H9 (cell line): Measurements from ENCODE around the gene TSPAN17. TPM values are rescaled to one million over a fixed set of nuclear protein-coding genes. Genes with fewer than 3 reads are reported as not detected.
A peak's percentile ranks its signal among the peaks of the same experiment; 100 is the strongest.

ENCODE experiments used
- DNase-seq: peaks from one replicate; pipeline ENCODE4 v3.0.0-alpha.2; 2017
- H2AFZ ChIP-seq: one replicate; pipeline ENCODE4 v1.6.1; 2013; ENCODE audit warnings: mild to moderate bottlenecking, low read length, control low read depth, moderate library complexity
- H2AK5ac ChIP-seq: 2 replicates; pipeline ENCODE4 v1.6.1; 2013; ENCODE audit warnings: low read length, control low read depth, mixed read lengths; ENCODE audit not compliant: insufficient read length
- H2BK120ac ChIP-seq: one replicate; pipeline ENCODE4 v1.6.1; 2013; ENCODE audit warnings: low read depth, mild to moderate bottlenecking, low read length, control low read depth, inconsistent platforms; ENCODE audit not compliant: poor library complexity, severe bottlenecking
- H2BK12ac ChIP-seq: 2 replicates; pipeline ENCODE4 v1.6.1; 2013; ENCODE audit warnings: low read length, control low read depth, mixed read lengths, low read depth; ENCODE audit not compliant: insufficient read length
- H2BK15ac ChIP-seq: 2 replicates; pipeline ENCODE4 v1.6.1; 2013; ENCODE audit warnings: low read depth, low read length, control low read depth
- H2BK20ac ChIP-seq: one replicate; pipeline ENCODE4 v1.6.1; 2013; ENCODE audit warnings: low read depth, mild to moderate bottlenecking, low read length, control low read depth, inconsistent platforms; ENCODE audit not compliant: poor library complexity, severe bottlenecking
- H2BK5ac ChIP-seq: 2 replicates; pipeline ENCODE4 v1.6.1; 2013; ENCODE audit warnings: low read length, control low read depth, mixed read lengths; ENCODE audit not compliant: insufficient read length
- H3K14ac ChIP-seq: 2 replicates; pipeline ENCODE4 v1.6.1; 2013; ENCODE audit warnings: low read length, control low read depth; ENCODE audit not compliant: insufficient read depth
- H3K18ac ChIP-seq: 2 replicates; pipeline ENCODE4 v1.6.1; 2013; ENCODE audit warnings: low read depth, mild to moderate bottlenecking, mixed read lengths, low read length, control low read depth; ENCODE audit not compliant: insufficient read length
- H3K23ac ChIP-seq: 2 replicates; pipeline ENCODE4 v1.6.1; 2013; ENCODE audit warnings: low read length, control low read depth, mixed read lengths, low read depth; ENCODE audit not compliant: insufficient read length
- H3K23me2 ChIP-seq: 2 replicates; pipeline ENCODE4 v1.6.1; 2013; ENCODE audit warnings: low read depth, mild to moderate bottlenecking, mixed read lengths, low read length, control low read depth; ENCODE audit not compliant: insufficient read length, poor library complexity, severe bottlenecking
- H3K27ac ChIP-seq: 2 replicates; pipeline ENCODE4 v1.5.1; 2013; ENCODE audit warnings: low read length, control low read depth, mixed read lengths, low read depth; ENCODE audit not compliant: insufficient read length
- H3K27me3 ChIP-seq: 2 replicates; pipeline ENCODE4 v1.6.1; 2013; ENCODE audit warnings: low read length, control low read depth, inconsistent platforms; ENCODE audit not compliant: insufficient read depth
- H3K4ac ChIP-seq: 2 replicates; pipeline ENCODE4 v1.6.1; 2013; ENCODE audit warnings: low read depth, mild to moderate bottlenecking, control low read depth, inconsistent platforms, low read length, moderate library complexity
- H3K4me1 ChIP-seq: 2 replicates; pipeline ENCODE4 v1.6.1; 2013; ENCODE audit warnings: low read length, control low read depth, inconsistent platforms; ENCODE audit not compliant: insufficient read depth
- H3K4me2 ChIP-seq: 2 replicates; pipeline ENCODE4 v1.6.1; 2013; ENCODE audit warnings: low read length, control low read depth, mixed read lengths; ENCODE audit not compliant: insufficient read length, insufficient read depth
- H3K56ac ChIP-seq: 2 replicates; pipeline ENCODE4 v1.6.1; 2013; ENCODE audit warnings: low read depth, mild to moderate bottlenecking, mixed read lengths, low read length, control low read depth; ENCODE audit not compliant: insufficient read length
- H3K79me1 ChIP-seq: 2 replicates; pipeline ENCODE4 v1.6.1; 2013; ENCODE audit warnings: low read depth, mild to moderate bottlenecking, moderate library complexity, low read length, control low read depth, inconsistent platforms; ENCODE audit not compliant: insufficient read depth, poor library complexity, severe bottlenecking
- H3K79me2 ChIP-seq: 2 replicates; pipeline ENCODE4 v1.6.1; 2013; ENCODE audit warnings: low read length, control low read depth, inconsistent platforms; ENCODE audit not compliant: insufficient read depth
- H3K9ac ChIP-seq: 2 replicates; pipeline ENCODE4 v1.6.1; 2013; ENCODE audit warnings: low read length, control low read depth, mixed read lengths; ENCODE audit not compliant: insufficient read length; ENCODE audit errors: extremely low read depth
- H3K9me3 ChIP-seq: one replicate; pipeline ENCODE4 v1.6.1; 2013; ENCODE audit warnings: low read depth, low read length, inconsistent platforms; ENCODE audit not compliant: control insufficient read depth
- H3T11ph ChIP-seq: one replicate; pipeline ENCODE4 v1.6.1; 2013; ENCODE audit warnings: mild to moderate bottlenecking, low read length, control low read depth, inconsistent platforms
- H4K20me1 ChIP-seq: one replicate; pipeline ENCODE4 v1.6.1; 2013; ENCODE audit not compliant: control insufficient read depth, insufficient read length, insufficient read depth
- H4K5ac ChIP-seq: 2 replicates; pipeline ENCODE4 v1.6.1; 2013; ENCODE audit warnings: low read depth, mild to moderate bottlenecking, mixed read lengths, low read length, control low read depth; ENCODE audit not compliant: insufficient read length
- H4K8ac ChIP-seq: replicated peaks from 2 replicates; pipeline ENCODE4 v1.6.1; 2013; ENCODE audit warnings: low read length, control low read depth, mixed read lengths, low read depth; ENCODE audit not compliant: insufficient read length
- H4K91ac ChIP-seq: 2 replicates; pipeline ENCODE4 v1.6.1; 2013; ENCODE audit warnings: low read depth, mild to moderate bottlenecking, moderate library complexity, mixed read lengths, low read length, control low read depth; ENCODE audit not compliant: insufficient read length
- H3K27ac Mint-ChIP-seq, 3 experiments: 2 replicates in 2 of 3; 3 replicates in 1 of 3; pipeline ENCODE4 v1.8.0; 2020 to 2021; ENCODE audit warnings: mixed read lengths in 3 of 3, mild to moderate bottlenecking in 1 of 3, moderate library complexity in 1 of 3
- H3K27me3 Mint-ChIP-seq: 2 replicates; pipeline ENCODE4 v1.8.0; 2021; ENCODE audit warnings: low read depth, mild to moderate bottlenecking, moderate library complexity, mixed read lengths
- H3K36me3 Mint-ChIP-seq, 3 experiments: 2 replicates in 2 of 3; 3 replicates in 1 of 3; pipeline ENCODE4 v1.8.0; 2020 to 2021; ENCODE audit warnings: low read depth in 3 of 3, mixed read lengths in 3 of 3; ENCODE audit not compliant: insufficient read depth in 1 of 3
- H3K4me1 Mint-ChIP-seq, 2 experiments: 2 replicates each; pipeline ENCODE4 v1.8.0; 2020; ENCODE audit warnings: mixed read lengths in 2 of 2
- H3K4me3 Mint-ChIP-seq, 2 experiments: 2 replicates in 1 of 2; 3 replicates in 1 of 2; pipeline ENCODE4 v1.8.0; 2020 to 2021; ENCODE audit warnings: mild to moderate bottlenecking in 2 of 2, mixed read lengths in 2 of 2, moderate library complexity in 1 of 2
- H3K9me3 Mint-ChIP-seq, 2 experiments: 2 replicates in 1 of 2; 3 replicates in 1 of 2; pipeline ENCODE4 v1.8.0; 2020; ENCODE audit warnings: mild to moderate bottlenecking in 2 of 2, mixed read lengths in 2 of 2, moderate library complexity in 1 of 2
- WGBS: extraction: QIAGEN DNeasy Blood & Tissue Kit; methylation state at CpG from one replicate; pipeline ENCODE4 v1.1.7; 2013; ENCODE audit warnings: missing lambda C conversion rate, low lambda C conversion rate, mixed read lengths; ENCODE audit not compliant: insufficient read length; ENCODE audit errors: extremely low coverage; 5-methylcytosine and 5-hydroxymethylcytosine counted together
- total RNA-seq: library from RNA; stranded (reverse); gene quantifications from 2 replicates; pipeline ENCODE4 v1.2.1, GENCODE V29; 2021
- TF ChIP-seq, protein P1 (sequence below): fragments of 200-600 bp; sonication (generic); conservative IDR thresholded peaks from 3 replicates; pipeline ENCODE4 v1.8.0; 2021; ENCODE audit warnings: antibody characterized with exemption, mild to moderate bottlenecking

The TSPAN17 gene
- total RNA-seq, 1 experiment from 2014 or later, result 46.8 TPM

DNA sequence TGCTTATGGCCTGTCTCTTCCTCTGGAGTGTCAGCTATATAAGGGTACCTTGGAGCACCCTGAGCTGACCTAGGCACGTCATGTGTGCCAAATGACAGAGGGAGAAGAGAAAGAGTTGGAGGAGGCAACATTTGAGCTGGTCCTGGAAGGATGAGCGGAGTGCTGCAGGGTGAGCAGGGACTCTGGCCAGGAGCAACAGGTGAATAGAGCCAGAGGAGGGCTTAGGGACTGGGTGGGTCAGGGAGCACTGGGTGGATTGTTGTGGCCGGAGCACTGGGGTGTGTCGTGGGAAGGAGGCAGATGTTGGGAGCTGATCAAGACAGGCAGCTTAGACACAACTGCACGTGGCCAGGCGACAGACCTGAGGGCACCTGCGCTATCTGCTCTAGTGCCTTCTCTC lies 43.6 kb downstream of the TSPAN17 start:
- Histone ChIP-seq H3K4me1 (no peaks in the 10 kb centered on the region; the same call in 1 of the 2 replicates), H3K79me1 (no peaks in the 10 kb centered on the region), H3K4ac (no peak overlapping the region), H2BK20ac (no peak overlapping the region), H2AK5ac (no peak overlapping the region), H3K23me2 (no peaks in the 10 kb centered on the region), H3K23ac (no peak overlapping the region), H3K14ac (no peak overlapping the region), H4K20me1 (no peaks in the 10 kb centered on the region), H3K18ac (no peak overlapping the region), H4K91ac (no peak overlapping the region), H3K4me2 (no peak overlapping the region), H3T11ph (no peak overlapping the region), H4K8ac (no peak overlapping the region), H3K9me3 (no peaks in the 10 kb centered on the region), H3K9ac (no peak overlapping the region), H3K27ac (no peak overlapping the region), H2BK5ac (no peak overlapping the region), H4K5ac (no peak overlapping the region), H3K79me2 (no peaks in the 10 kb centered on the region), H2BK15ac (no peak overlapping the region), H3K56ac (no peak overlapping the region), H2BK12ac (no peak overlapping the region), H2BK120ac (no peak overlapping the region), H2AFZ (no peak overlapping the region), H3K27me3 (no peaks in the 10 kb centered on the region)
- TF ChIP-seq, protein P1, sequence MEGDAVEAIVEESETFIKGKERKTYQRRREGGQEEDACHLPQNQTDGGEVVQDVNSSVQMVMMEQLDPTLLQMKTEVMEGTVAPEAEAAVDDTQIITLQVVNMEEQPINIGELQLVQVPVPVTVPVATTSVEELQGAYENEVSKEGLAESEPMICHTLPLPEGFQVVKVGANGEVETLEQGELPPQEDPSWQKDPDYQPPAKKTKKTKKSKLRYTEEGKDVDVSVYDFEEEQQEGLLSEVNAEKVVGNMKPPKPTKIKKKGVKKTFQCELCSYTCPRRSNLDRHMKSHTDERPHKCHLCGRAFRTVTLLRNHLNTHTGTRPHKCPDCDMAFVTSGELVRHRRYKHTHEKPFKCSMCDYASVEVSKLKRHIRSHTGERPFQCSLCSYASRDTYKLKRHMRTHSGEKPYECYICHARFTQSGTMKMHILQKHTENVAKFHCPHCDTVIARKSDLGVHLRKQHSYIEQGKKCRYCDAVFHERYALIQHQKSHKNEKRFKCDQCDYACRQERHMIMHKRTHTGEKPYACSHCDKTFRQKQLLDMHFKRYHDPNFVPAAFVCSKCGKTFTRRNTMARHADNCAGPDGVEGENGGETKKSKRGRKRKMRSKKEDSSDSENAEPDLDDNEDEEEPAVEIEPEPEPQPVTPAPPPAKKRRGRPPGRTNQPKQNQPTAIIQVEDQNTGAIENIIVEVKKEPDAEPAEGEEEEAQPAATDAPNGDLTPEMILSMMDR, result no peak
- H3K4me3 Mint-ChIP-seq, result no peak overlapping the region; a peak in 1 of 5 replicates
- no CpG with 5 or more reads among the region's 7 CpGs for WGBS
- DNase-seq, result no peak
- peak overlapping the region in 1 of 3 experiments; percentile 28; a peak in 1 of 7 replicates for H3K27ac Mint-ChIP-seq
- H3K9me3 Mint-ChIP-seq, result no peaks in the 10 kb centered on the region
- H3K4me1 Mint-ChIP-seq, result peaks cover 44 to 54% of the 10 kb centered on the region in 2 experiments
- H3K36me3 Mint-ChIP-seq, result no peaks in the 10 kb centered on the region
- H3K27me3 Mint-ChIP-seq, result peaks cover 15% of the 10 kb centered on the region
